Stimulated activated CD4-positive, alpha-beta T cell treated with anti-CD3 and anti-CD28 coated beads, Interleukin-1b, Interleukin-23, amount 100 ng/mL, for 24 hours (primary cell): ENCODE data around the gene RTKN2.

ENCODE experiments used
- DNase-seq, 4 experiments: peaks; one replicate each; pipeline ENCODE4 v3.0.0-alpha.2; 2020; ENCODE audit warnings: low read depth in 4 of 4, low spot score in 1 of 4

RTKN2 gene

DNA sequence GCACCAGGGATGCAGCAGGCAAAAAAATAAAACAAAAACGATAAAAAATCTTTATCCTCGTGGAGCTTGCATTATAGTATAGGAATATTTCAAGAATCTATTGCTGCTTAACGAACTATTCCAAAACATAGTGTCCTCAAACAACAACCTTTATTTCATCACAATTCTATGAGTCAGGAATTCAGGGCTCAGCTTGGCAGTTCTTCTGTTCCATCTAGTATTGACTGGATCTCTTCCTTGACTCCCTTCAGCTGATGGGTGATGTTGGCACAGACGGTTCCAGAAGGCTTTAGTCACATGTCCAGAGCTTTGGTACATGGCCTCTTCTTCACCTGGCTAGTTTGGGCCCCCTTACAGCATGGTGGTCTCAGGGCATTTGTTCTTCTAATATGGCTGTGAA, 88.0 kb downstream of the RTKN2 start:
- no peak for DNase-seq

GRCh38 chr10:62178568-62178967, 90.1 kb downstream of the RTKN2 start:
- no peak for DNase-seq

DNA sequence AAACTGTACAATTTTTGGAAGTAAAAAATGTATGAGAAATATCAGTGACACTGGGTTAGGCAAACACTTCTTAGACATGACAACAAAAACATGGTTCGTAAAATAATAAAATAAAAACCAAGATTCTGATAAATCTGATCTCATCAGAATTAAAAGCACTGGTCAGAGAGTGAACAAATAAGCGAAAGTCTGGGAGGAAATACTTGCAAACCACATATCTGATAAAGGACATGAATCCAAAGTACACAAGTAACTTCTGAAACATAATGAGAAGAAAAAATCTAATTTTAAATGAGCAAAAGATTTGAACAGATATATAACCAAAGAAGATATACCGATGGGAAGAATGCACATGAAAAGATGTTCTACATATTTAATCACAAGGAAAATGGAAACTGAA, 91.5 kb downstream of the RTKN2 start:
- DNase-seq, result no peak

DNA sequence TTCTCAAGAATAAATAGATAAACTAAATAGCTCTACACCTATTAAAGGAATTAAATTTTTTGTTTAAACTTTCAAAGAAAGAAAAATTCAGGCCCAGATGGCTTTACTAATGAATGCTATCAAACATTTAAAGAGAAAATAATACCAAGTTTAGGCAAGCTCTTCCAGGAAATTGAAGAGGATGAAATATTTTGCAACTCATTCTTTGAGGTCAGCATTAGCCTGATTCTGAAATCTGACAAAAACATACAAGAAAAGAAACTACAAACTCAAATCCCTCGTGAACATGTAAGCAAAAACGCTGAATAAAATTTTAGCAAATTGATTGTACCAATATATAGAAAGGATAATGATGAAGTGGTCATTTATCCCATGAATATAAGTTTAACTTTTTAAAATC, 93.4 kb downstream of the RTKN2 start:
- no peak for DNase-seq

GRCh38 chr10:62172465-62172864, 96.2 kb downstream of the RTKN2 start:
- DNase-seq, result no peak

GRCh38 chr10:62171791-62172190, 96.9 kb downstream of the RTKN2 start:
- DNase-seq, result no peak

GRCh38 chr10:62170732-62171131, 97.9 kb downstream of the RTKN2 start:
- no peak for DNase-seq

DNA sequence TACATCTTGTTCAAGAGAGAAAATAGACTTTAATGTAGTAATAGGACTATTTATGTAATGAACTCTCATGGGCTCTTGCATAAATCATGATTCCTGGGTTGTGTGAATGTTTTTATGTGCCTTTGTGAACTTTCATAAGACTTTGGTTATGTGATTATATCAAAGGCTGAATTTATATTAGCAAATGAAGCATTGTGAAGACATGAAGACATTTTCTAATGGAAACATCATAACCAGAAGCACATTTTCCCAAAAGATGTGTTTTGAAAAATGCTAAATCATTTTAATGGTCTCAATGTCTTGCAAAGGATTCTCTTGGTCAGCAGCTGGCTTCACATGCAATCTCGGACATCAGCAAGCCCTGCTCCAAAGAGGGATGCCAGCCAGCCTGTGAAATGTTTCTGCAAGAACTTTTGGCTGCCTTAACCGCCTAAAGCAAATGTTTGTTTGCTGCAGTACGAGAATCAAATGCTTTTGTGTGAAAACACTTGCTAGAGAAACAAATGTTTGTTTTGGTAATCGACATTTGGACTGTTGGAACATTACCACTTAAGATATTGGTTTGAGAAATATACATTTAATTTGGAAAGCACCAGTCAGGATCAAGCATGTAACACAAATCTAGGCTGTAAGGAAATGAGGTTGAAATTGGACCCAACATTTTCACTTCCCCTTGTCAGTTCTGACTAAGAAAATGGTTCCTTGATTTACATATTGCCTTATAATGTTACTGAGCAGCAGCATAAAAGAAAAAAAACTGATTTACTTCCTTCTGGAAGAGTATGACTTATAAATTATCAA, 102.1 kb downstream of the RTKN2 start:
- no peak for DNase-seq

GRCh38 chr10:62165803-62166202, 102.8 kb downstream of the RTKN2 start:
- no peak for DNase-seq

DNA sequence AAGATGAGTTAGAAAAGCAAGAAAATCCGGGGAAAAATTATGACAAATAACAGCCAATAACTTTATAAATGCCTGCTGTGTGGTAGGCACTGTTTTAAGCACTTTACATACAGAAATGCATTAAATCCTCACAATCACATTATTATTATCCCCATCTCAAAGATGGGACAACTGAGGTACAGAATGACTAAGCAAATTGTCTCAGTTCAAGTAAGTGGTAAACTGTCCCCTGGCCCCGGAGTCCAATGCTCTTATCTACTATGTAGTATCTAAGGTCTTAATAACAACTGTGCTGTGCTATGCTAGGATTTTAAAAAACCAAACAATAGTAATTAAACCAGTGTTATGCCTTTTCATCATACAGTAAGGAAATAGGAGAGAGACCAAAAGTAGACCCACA, 105.6 kb downstream of the RTKN2 start:
- no peak for DNase-seq

DNA sequence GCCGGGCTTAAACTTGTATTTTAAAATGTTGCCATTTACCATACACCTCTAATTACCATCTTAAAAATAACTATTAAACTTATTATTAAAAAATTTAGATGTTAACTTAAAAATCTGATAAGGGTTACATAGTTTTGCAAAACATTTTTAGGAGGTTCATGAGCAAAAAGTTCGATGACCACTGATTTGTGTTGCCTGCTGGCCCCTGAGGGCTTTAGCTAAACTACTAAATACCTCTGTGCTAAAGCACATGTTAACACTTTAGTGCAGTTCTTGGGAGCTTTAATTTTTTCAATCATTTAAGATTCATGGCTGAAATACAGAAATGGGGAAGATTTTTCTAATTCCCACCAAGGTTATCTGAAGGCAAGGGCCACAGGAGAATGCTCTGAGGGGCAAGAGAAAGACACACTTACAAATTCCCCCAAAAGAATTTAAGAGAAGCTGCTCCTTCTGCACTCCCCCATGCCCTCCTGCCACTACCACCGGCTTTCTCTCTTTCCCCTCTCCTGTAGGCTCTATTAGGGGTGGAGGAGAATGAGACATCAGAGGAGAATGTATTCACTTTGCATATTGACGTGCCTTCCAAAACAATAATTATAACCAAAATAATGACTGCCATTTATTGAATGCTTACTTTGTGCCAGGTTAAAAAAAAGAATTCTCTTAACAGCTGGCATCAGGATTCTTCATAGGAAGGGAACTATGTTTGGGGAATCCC, 106.2 kb downstream of the RTKN2 start:
- no peak for DNase-seq

GRCh38 chr10:62159351-62159750, 109.3 kb downstream of the RTKN2 start:
- no peak for DNase-seq

GRCh38 chr10:62157601-62158000, 111.0 kb downstream of the RTKN2 start:
- DNase-seq, result no peak

GRCh38 chr10:62155054-62155680, 113.5 kb downstream of the RTKN2 start:
- DNase-seq, result no peak

DNA sequence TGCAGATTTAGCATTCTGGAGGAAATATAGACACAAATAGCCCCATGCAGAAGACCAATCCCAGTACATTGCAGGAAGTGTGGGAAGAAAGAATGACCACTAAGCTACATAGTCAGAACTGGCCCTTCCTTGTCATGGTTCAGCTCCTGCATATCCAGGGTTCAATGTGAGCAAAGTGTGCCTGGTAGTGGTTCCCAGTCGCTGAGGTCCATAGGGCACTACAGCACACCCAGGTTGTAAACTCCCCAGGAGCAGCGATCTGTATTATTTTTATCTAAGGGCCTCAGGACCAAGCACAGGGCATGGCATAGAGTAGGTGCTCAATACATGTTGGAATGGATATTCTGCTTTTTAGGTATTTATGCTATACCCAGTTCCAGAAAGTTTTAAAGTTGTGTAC, 114.4 kb downstream of the RTKN2 start:
- DNase-seq, result no peak

- DNase-seq, result no peak
Observed at GRCh38 chr10:62153191-62153590, 115.5 kb downstream of the RTKN2 start.

DNA sequence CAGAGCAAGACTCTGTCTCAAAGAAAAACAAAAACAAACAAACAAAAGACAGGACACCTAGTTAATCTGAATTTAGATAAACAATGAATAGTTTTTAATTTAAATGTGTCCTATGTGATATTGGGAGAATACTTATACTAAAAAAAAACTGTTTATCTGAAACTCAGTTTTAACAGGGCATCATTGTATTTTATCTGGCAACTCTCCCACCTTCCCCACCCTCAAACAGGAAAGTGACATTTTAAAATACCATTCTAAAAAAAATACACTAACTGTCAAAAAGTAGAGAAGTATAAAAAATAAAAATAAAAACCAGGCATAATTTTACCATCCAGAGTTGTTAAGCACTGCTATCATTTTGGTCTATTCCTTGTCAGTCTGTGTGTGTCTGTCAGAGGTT, 119.0 kb downstream of the RTKN2 start:
- no peak for DNase-seq

- no peak for DNase-seq
Observed at GRCh38 chr10:62148155-62148554, 120.5 kb downstream of the RTKN2 start.

DNA sequence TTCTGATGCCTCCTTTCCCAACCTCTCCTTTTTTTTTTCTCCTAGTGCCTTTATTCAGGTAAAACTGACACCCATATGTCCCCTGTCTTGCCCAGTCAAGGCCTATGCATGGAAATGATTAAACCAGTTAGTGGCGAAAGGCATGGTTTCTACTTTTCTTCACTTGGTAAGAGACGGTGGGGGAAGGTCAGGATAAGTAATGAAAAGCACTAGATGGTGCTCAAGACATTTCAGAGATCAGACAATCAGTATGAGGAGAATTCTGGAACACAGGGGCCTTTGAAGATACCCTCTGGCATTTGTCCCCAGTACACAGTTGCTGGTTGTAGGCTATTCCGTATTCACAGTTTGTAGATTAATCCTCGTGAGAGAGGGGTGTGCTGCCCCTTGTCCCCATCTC, 121.2 kb downstream of the RTKN2 start:
- no peak for DNase-seq

GRCh38 chr10:62136931-62137330, 131.7 kb downstream of the RTKN2 start:
- no peak for DNase-seq

DNA sequence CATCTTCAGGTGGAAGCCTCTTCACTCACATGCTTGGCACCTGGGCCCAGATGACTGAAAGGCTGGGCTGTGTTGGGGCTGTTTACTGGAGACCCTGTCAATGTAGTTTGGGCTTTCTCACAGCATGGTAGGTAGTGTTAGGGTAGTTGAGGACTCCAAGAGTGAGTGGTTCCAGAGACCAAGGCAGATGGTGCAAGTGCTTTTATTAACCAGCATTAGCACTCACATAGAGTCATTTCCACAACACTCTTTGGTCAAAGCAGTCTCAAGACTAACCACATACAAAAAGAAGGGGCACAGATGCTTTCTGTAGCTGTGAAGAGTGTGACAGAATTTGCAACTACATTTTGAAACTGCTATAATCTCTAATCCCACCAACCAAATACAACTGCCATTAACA, 135.0 kb downstream of the RTKN2 start:
- no peak for DNase-seq
